Heart left ventricle (tissue), 16 donors: ENCODE data around the gene GPR89B. TPM values are rescaled to one million over a fixed set of nuclear protein-coding genes. Genes with fewer than 3 reads are reported as not detected.
"Not testable (repeated sequence)": the region's sequence is repeated elsewhere in the genome, so short reads cannot be mapped to it uniquely, and the experiment has no call there.

ENCODE experiments used
- ATAC-seq, 4 donors: fragments of 200-7000 bp; cut with Tn5 transposase; one replicate each; pipeline ENCODE4 v1.9.1; 2020 to 2022; ENCODE audit warnings: moderate library complexity in 4 of 4, mild to moderate bottlenecking in 3 of 4, moderate number of reproducible peaks in 1 of 4
- DNase-seq, 5 donors: peaks; one replicate each; pipeline ENCODE4 v3.0.0-alpha.2; 2020
- H3K27ac ChIP-seq, 12 donors: fragments of 200-600 bp; sonication (generic) in 4 of 12; one replicate each; pipeline versions ENCODE4 v1.5.0 to v1.8.0; 2016 to 2022; ENCODE audit warnings: mild to moderate bottlenecking in 2 of 12
- H3K27me3 ChIP-seq, 9 donors: fragments of 200-600 bp; sonication (generic) in 2 of 9; one replicate each; pipeline versions ENCODE4 v1.5.1 to v1.8.0; 2016 to 2022; ENCODE audit warnings: mild to moderate bottlenecking in 3 of 9
- H3K36me3 ChIP-seq, 9 donors: fragments of 200-600 bp; sonication (generic) in 2 of 9; one replicate each; pipeline versions ENCODE4 v1.5.0 to v1.8.0; 2018 to 2022; ENCODE audit warnings: mild to moderate bottlenecking in 2 of 9
- H3K4me1 ChIP-seq, 12 donors: fragments of 200-600 bp; sonication (generic) in 4 of 12; one replicate each; pipeline versions ENCODE4 v1.5.0 to v1.8.0; 2016 to 2022; ENCODE audit warnings: mild to moderate bottlenecking in 3 of 12
- H3K4me3 ChIP-seq, 12 donors: fragments of 200-600 bp; sonication (generic) in 4 of 12; one replicate each; pipeline versions ENCODE4 v1.5.0 to v1.8.0; 2017 to 2022; ENCODE audit warnings: mild to moderate bottlenecking in 9 of 12, moderate library complexity in 4 of 12
- H3K9me3 ChIP-seq, 12 donors: fragments of 200-600 bp; sonication (generic) in 4 of 12; one replicate each; pipeline versions ENCODE4 v1.5.0 to v1.8.0; 2016 to 2022; ENCODE audit warnings: mild to moderate bottlenecking in 1 of 12
- POLR2A ChIP-seq, 2 donors: fragments of 450-650 bp; IDR thresholded peaks; one replicate each; pipeline ENCODE4 v1.6.1; 2017; ENCODE audit warnings: antibody characterized with exemption in 2 of 2, mild to moderate bottlenecking in 2 of 2, moderate library complexity in 2 of 2
- WGBS, 4 donors: extraction: QIAGEN DNeasy Blood & Tissue Kit in 2 of 4; methylation state at CpG; one replicate each; pipeline versions ENCODE4 v1.1.5 to v1.1.7; 2013 to 2018; 5-methylcytosine and 5-hydroxymethylcytosine counted together
- intact Hi-C, 10 donors: fragments of 100-400 bp; cut with DNase I; formaldehyde crosslinking; loops; one replicate each; pipeline versions ENCODE4 v1.11.1 to v1.14.2; 2022
- polyA plus RNA-seq, 2 donors: library from polyadenylated mRNA; stranded (reverse); fragments of 200-250 nt; gene quantifications; one replicate each; pipeline ENCODE4 v1.2.3, GENCODE V29; 2013
- total RNA-seq, 9 donors: library from RNA; depleted of rRNA in 2 of 9; stranded (reverse); fragments of >200 nt in 2 of 9; fragmentation: NEBNext Ultra II Directional in 3 of 9; extraction: Animal tissue kit (Norgen Biotek cat#: 25700) in 3 of 9; gene quantifications; one replicate each; pipeline versions ENCODE4 v1.1.0 to v1.2.4, GENCODE V29; 2016 to 2023
- donor health status: ischemic (EF 13 %, LVEDD 7.1; RV severe dilation, severe dysfunction).
- donor health status: healthy with polysubstance abuse.
- donor health status: DM: no; HTN: yes; CAD: no.
- donor health status: DM: no; HTN: no; CAD: no.
- donor health status: ischemic (EF 25% LVEDD 6.9; RV normal size, moderate dysfunction).
- donor health status: ischemic (EF 25% LVEDD 5.7; RV mildly dilated, moderate dysfunction).
- donor health status: healthy.
- donor health status: DM: yes; HTN: yes; CAD: no.
- donor health status: ischemic (EF 35%, LVEDD 5.7; RV mildly dilated, moderate dysfunction).
- donor health status: nonischemic (EF 11% LVEDD 7.7; RV severe dilation, severe dysfunction).
- donor health status: DM: yes; HTN: yes; CAD: no.
- donor health status: PGD.
- donor health status: ischemic (EF 29% LVEDD 5.4; RV normal size, mild dysfunction).
- donor health status: nonischemic (EF 23%, LVEDD 6.1; RV moderate dilation, normal function).

The GPR89B gene
- total and polyA plus RNA-seq, 11 donors, result 4.0 to 11.7 (median 5.7) TPM

- DNase-seq (peak in 4 of 5 donors; percentile 27 to 52 (median 39)), ATAC-seq (peak; percentile 83 to 95 (median 93))
- H3K27me3 ChIP-seq, intact Hi-C loops, H3K36me3 ChIP-seq, H3K4me1 ChIP-seq, H3K9me3 ChIP-seq: not testable (repeated sequence)
- H3K27ac ChIP-seq, result peak overlapping the region in 8 of 12 donors; percentile 55 to 79 (median 63)
- H3K4me3 ChIP-seq, result peak overlapping the region in 11 of 12 donors; percentile 7 to 65 (median 53)
- WGBS, 4 donors, result 0 to 1% (median 1%) methylated on average over 15 to 20 of the region's 38 CpGs
- TF ChIP-seq POLR2A (IDR thresholded peaks at IDR 0.05), result peak in 1 of 2 donors; percentile 69
These were observed 110.5 kb downstream of the GPR89B start for GRCh38 chr1:148038462-148039333.

Other genes with a start within 250 kb of the GPR89B start
- 10 to 100 TPM in 6 of 9 donors, 1 to 10 TPM in 3; 6.1 to 31.0 (median 13.4) TPM for gene GJA5, start 167.8 kb upstream of the GPR89B start, total RNA-seq
- gene GJA5, start 167.8 kb upstream of the GPR89B start, polyA plus RNA-seq, result 1 to 10 TPM; 5.8 to 8.6 TPM
- gene GJA8, start 25.6 kb upstream of the GPR89B start, total RNA-seq, result not detected
- gene GJA8, start 25.6 kb upstream of the GPR89B start, polyA plus RNA-seq, result not detected
- 1 to 10 TPM; 1.9 to 5.8 (median 2.6) TPM for gene NBPF11, start 223.9 kb downstream of the GPR89B start, total RNA-seq
- 1 to 10 TPM; 2.3 to 3.2 TPM for gene NBPF11, start 223.9 kb downstream of the GPR89B start, polyA plus RNA-seq